SU-DHL-6 (cell line): ENCODE measurements around the gene GALNT15.

ENCODE experiments used
- EZH2phosphoT487 ChIP-seq: fragments of 200-600 bp; sonication (generic), shearing (Covaris generic); conservative IDR thresholded peaks from 2 replicates; pipeline ENCODE4 v1.6.1; 2018; ENCODE audit warnings: mild to moderate bottlenecking, antibody characterized with exemption, low read length, moderate library complexity, mixed read lengths
- TF ChIP-seq, protein P1 (sequence below): fragments of 200-600 bp; sonication (generic); IDR thresholded peaks from one replicate; pipeline ENCODE4 v1.5.1; 2017; ENCODE audit warnings: antibody characterized with exemption, mild to moderate bottlenecking, low read length, moderate library complexity; ENCODE audit not compliant: insufficient read depth, poor library complexity, severe bottlenecking

DNA sequence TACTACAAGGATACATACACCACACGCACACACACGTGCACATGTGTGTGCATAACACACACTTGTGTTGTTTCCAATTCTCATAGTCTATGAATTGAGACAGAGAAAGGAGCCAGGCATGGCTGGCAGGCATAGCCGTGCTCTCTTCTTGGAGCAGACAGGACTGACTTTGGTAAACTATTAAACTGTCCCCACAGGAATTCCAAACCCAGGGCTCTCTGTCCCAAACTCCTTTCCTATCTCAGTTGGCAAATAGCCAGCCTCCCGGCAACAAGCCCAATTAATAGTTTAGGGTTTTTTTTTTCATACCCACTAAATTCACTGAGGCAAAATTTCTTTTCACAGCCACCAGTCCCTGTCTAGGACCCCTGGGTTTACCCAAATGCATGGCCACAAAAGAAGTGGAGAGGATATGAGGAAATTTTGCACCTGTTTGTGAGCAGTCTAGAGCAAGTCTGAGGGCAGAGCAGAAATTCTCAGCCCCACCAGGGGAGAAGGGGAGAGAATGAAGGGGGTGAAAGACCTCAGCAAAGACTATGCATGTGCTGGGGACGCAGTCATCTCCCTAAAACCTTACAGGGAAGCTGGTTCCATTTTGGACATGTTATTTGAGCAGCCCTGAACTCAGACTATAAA lies 17.8 kb downstream of the GALNT15 start:
- TF ChIP-seq, protein P1, sequence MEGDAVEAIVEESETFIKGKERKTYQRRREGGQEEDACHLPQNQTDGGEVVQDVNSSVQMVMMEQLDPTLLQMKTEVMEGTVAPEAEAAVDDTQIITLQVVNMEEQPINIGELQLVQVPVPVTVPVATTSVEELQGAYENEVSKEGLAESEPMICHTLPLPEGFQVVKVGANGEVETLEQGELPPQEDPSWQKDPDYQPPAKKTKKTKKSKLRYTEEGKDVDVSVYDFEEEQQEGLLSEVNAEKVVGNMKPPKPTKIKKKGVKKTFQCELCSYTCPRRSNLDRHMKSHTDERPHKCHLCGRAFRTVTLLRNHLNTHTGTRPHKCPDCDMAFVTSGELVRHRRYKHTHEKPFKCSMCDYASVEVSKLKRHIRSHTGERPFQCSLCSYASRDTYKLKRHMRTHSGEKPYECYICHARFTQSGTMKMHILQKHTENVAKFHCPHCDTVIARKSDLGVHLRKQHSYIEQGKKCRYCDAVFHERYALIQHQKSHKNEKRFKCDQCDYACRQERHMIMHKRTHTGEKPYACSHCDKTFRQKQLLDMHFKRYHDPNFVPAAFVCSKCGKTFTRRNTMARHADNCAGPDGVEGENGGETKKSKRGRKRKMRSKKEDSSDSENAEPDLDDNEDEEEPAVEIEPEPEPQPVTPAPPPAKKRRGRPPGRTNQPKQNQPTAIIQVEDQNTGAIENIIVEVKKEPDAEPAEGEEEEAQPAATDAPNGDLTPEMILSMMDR: no peak
- TF ChIP-seq EZH2phosphoT487: no peak
